K562 (cell line): ENCODE data around the gene PRSS22. TPM values are rescaled to one million over a fixed set of nuclear protein-coding genes. Genes with fewer than 3 reads are reported as not detected.

ENCODE experiments used
- AFF4 ChIP-seq: sonication (generic); formaldehyde crosslinking; IDR thresholded peaks from 2 replicates; pipeline ENCODE4 v1.8.0; 2023; ENCODE audit warnings: mild to moderate bottlenecking, missing genetic modification reagents
- CHAMP1 ChIP-seq: fragments of 450-650 bp; IDR thresholded peaks from 2 replicates; pipeline ENCODE4 v1.6.1; 2016; ENCODE audit warnings: mild to moderate bottlenecking
- DPF2 ChIP-seq: fragments of 450-650 bp; IDR thresholded peaks from 2 replicates; pipeline ENCODE4 v1.6.1; 2016
- ETV1 ChIP-seq: fragments of 450-650 bp; conservative IDR thresholded peaks from 2 replicates; pipeline ENCODE4 v1.6.1; 2016; ENCODE audit warnings: missing genetic modification characterization, control low read depth, low read depth, missing compliant biosample characterization
- HES1 ChIP-seq: fragments of 450-650 bp; IDR thresholded peaks from 2 replicates; pipeline ENCODE4 v1.6.1; 2016; ENCODE audit warnings: low read depth, mild to moderate bottlenecking, moderate library complexity
- HINFP ChIP-seq: fragments of 450-650 bp; conservative IDR thresholded peaks from 2 replicates; pipeline ENCODE4 v1.6.1; 2016; ENCODE audit warnings: missing genetic modification characterization, low read depth, mild to moderate bottlenecking, control low read depth, missing compliant biosample characterization
- KDM2B ChIP-seq: fragments of 250-450 bp; sonication (Bioruptor Pico); IDR thresholded peaks from 2 replicates; pipeline ENCODE4 v1.8.0; 2021; ENCODE audit warnings: mild to moderate bottlenecking, moderate library complexity
- MCM7 ChIP-seq, 2 experiments: fragments of 450-650 bp; IDR thresholded peaks; 2 replicates each; pipeline ENCODE4 v1.6.1; 2016 to 2018
- POLR2A ChIP-seq: fragments of 450-650 bp; conservative IDR thresholded peaks from 2 replicates; pipeline ENCODE4 v1.6.1; 2016
- RBM15 ChIP-seq: fragments of 200-400 bp; formaldehyde crosslinking; IDR thresholded peaks from 2 replicates; pipeline ENCODE4 v1.6.1; 2018; ENCODE audit warnings: mild to moderate bottlenecking, low read length, moderate library complexity; ENCODE audit not compliant: insufficient read depth
- RFX1 ChIP-seq: fragments of 450-650 bp; IDR thresholded peaks from 2 replicates; pipeline ENCODE4 v1.6.1; 2016; ENCODE audit warnings: mild to moderate bottlenecking, moderate library complexity
- SLC30A9 ChIP-seq: fragments of 250-450 bp; sonication (Bioruptor Pico); IDR thresholded peaks from 2 replicates; pipeline ENCODE4 v1.8.0; 2022; ENCODE audit warnings: mild to moderate bottlenecking, moderate library complexity
- SUPT5H ChIP-seq: fragments of 450-650 bp; IDR thresholded peaks from 2 replicates; pipeline ENCODE4 v1.6.1; 2016
- UBTF ChIP-seq, 2 experiments: IDR thresholded peaks; 2 replicates each; pipeline ENCODE4 v1.6.1; 2012; ENCODE audit warnings: improper control_type of control experiment in 2 of 2, low read depth in 2 of 2, low read length in 2 of 2, borderline replicate concordance in 1 of 2
- ZBTB17 ChIP-seq: fragments of 450-650 bp; formaldehyde crosslinking; IDR thresholded peaks from 2 replicates; pipeline ENCODE4 v1.4.0; 2020; ENCODE audit warnings: mild to moderate bottlenecking
- ZFP36 ChIP-seq: fragments of 150-350 bp; IDR thresholded peaks from 2 replicates; pipeline ENCODE4 v1.6.1; 2018; ENCODE audit warnings: low read length, low read depth; ENCODE audit not compliant: partially characterized antibody
- ZNF146 ChIP-seq: IDR thresholded peaks from one replicate; pipeline ENCODE4 v1.6.1; 2018; ENCODE audit warnings: missing compliant biosample characterization; ENCODE audit not compliant: unreplicated experiment
- ZNF197 ChIP-seq: fragments of 200-800 bp; sonication (Bioruptor generic); IDR thresholded peaks from 2 replicates; pipeline ENCODE4 v1.6.1; 2016; ENCODE audit warnings: low read depth, missing genetic modification characterization, missing compliant biosample characterization
- polyA plus RNA-seq, 8 experiments: library from polyadenylated mRNA; depleted of rRNA in 4 of 8; stranded (reverse) in 5 of 8; unstranded in 3 of 8; fragments of >200 nt; fragmentation: Nextera tagmentation in 2 of 8; fragmentation: Illumina TruSeq in 1 of 8; extraction: Ambion mirVana in 2 of 8; extraction: Trizol in 1 of 8; gene quantifications; 2 replicates each; pipeline versions ENCODE4 v1.2.1 to v1.2.3, GENCODE V29; 2011 to 2014; ENCODE audit warnings: inconsistent platforms in 1 of 8, missing spikeins in 1 of 8
- total RNA-seq, 7 experiments: library from RNA; depleted of rRNA in 6 of 7; stranded (reverse); fragments of >200 nt in 6 of 7; fragmentation: Illumina TruSeq in 2 of 7; extraction: Trizol in 2 of 7; gene quantifications; 2 replicates each; pipeline versions ENCODE4 v1.2.1 to v1.2.3, GENCODE V29; 2011 to 2021; ENCODE audit warnings: low replicate concordance in 1 of 7

Gene PRSS22
- total and polyA plus RNA-seq, 9 of the 15 experiments (the other 6 are each of a cell fraction or from before 2014, with no cell fraction given): 0.13 to 0.42 TPM; not detected in 7

GRCh38 chr16:2905241-2905987, 47.4 kb upstream of the PRSS22 start (continued):
- TF ChIP-seq AFF4: peak; percentile 77; the same call in 1 of the 2 replicates
- TF ChIP-seq SUPT5H: peak; percentile 99
- TF ChIP-seq HINFP (tag): no peak
- no peak for TF ChIP-seq HES1
- peak; percentile 34; the same call in 1 of the 2 replicates for TF ChIP-seq ZBTB17 (CRISPR knock-in tag)
- TF ChIP-seq RFX1: no peak
- TF ChIP-seq CHAMP1: no peak
- no peak for TF ChIP-seq ZNF197
- no peak for TF ChIP-seq DPF2
- no peak for TF ChIP-seq ZFP36
- TF ChIP-seq POLR2A: peak; percentile 99
- no peak for TF ChIP-seq ZNF146 (CRISPR knock-in tag)
- no peak for TF ChIP-seq RBM15
- no peak for TF ChIP-seq KDM2B (CRISPR knock-in tag)
- no peak for TF ChIP-seq MCM7 (IDR thresholded peaks at IDR 0.05)
- peak in 1 of 2 experiments; percentile 87; a peak in 2 of 4 replicates for TF ChIP-seq UBTF (IDR thresholded peaks at IDR 0.05; ENCODE audit: borderline replicate concordance in 1 of 2, low read depth in 2 of 2, low read length in 2 of 2)
- TF ChIP-seq ETV1 (tag): no peak
- no peak for TF ChIP-seq SLC30A9 (CRISPR knock-in tag)
